Middle frontal gyrus (tissue), 1 donor: Measurements from ENCODE around the gene GATA2.

ENCODE experiments used
- DNase-seq: peaks from one replicate; pipeline ENCODE4 v3.0.0-alpha.2; 2015; ENCODE audit warnings: low spot score; ENCODE audit errors: extremely low spot score

The GATA2 gene

GRCh38 chr3:128502712-128503111, 9.7 kb upstream of the GATA2 start:
- DNase-seq = no peak

GRCh38 chr3:128501431-128501830, 8.4 kb upstream of the GATA2 start:
- DNase-seq = no peak

DNA sequence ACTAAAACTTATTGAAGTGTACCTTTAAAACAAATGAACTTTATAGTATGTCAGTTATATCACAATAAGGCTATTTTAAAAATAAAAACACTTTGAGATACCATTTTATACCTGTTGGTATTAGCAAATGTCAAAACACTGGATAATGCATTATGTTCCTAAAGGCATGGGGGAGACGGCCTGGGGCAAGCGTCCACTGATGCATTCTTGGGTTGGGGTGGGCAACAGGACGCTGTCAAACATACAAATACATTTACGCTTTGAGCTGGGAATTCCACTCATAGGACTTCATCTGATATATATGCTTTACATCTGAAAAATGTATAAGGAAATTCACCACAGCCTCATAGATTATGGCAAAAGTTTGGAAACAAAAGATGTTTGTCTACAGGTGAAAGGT, 7.6 kb upstream of the GATA2 start:
- no peak for DNase-seq

DNA sequence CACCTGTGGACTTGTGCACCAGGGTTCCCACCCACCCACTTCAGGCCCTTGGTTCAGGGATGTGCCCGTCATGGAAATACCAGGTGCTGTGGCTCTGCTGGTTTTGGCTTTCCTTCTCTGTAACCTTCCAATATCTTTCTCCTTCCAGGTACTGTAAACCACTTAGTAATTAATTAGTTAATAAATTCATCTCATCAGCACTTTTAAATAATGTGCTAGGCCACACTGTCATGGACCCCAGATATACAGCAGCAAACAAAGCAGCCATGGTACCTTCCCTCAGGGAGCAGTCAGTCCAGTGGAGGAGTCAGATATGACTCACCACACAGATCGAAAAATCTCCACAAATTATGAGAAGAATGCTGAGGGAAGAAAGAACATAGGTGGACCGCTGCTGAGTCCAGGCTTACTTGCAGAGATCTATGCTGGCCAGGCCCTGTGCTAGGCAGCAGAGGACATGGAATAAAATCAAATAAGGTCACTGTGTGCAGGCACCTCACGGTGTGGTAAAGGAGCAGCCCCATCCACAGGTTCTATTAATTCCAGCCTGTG, 6.8 kb upstream of the GATA2 start:
- no peak for DNase-seq

- no peak for DNase-seq
These were observed 6.0 kb upstream of the GATA2 start for GRCh38 chr3:128498901-128499530.

GRCh38 chr3:128498127-128498626, 5.2 kb upstream of the GATA2 start:
- no peak for DNase-seq

GRCh38 chr3:128497305-128498126, 4.5 kb upstream of the GATA2 start:
- DNase-seq = peak; percentile 46

DNA sequence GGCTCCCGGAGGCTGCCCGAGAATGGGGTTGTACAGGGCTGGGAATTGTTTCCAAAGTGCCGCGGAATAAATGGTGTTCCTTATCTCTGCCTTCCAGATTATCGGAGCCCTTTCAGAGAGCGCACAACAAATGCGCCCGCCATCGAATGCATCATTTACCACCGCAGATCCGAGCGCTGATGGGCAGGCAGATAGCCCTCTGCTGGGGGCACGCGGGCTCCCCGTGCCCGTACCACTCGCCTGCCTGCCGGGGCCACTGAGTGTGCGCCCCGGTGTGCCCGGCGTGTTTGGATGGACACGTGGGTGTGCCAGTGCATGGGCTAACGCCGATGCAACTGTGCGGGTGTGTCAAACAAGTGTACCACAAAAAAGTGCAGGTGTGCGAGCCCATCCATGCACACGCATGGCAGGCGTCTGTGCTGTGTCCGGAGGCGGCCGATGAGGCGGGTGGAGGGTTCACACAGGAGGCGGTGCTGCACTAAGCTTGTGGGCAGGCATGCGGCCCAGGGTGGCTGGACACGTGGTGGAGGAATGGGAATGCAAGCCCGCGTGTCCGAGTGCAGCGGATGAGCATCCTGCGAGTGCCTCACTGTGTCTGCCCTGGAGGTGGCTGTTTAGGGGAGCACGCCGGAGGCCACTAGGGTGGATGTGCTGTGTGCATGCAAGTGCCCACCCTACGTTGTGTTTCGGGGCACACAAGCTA, 3.8 kb upstream of the GATA2 start:
- no peak for DNase-seq

DNA sequence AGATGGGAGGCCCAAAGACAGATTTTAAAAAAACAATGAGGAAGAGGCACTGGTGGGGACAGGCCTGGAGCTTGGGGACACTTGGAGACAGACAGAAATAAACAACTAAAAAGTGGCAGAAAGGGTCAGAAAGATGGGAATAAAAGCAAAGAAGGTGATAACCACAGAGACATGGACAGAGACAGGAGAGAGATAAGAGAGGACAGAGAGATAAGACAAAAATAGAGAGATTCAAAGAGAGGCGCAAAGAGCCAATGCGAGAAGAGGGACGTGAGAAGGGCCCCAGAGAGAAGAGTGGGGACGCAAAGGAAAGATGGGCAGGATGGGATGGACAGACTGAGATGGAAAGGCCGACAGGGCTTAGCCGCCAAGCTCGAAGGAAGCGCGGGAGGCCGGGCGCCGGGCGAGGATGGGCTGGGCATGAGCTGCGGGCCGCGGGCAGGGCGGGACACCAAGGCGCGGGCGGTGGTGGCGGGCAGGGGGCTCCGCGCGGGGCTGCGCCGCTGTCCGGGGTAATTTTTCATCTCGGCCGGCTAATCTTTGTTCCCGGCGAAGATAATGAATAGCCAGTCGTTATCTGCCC, 3.1 kb upstream of the GATA2 start:
- no peak for DNase-seq

DNA sequence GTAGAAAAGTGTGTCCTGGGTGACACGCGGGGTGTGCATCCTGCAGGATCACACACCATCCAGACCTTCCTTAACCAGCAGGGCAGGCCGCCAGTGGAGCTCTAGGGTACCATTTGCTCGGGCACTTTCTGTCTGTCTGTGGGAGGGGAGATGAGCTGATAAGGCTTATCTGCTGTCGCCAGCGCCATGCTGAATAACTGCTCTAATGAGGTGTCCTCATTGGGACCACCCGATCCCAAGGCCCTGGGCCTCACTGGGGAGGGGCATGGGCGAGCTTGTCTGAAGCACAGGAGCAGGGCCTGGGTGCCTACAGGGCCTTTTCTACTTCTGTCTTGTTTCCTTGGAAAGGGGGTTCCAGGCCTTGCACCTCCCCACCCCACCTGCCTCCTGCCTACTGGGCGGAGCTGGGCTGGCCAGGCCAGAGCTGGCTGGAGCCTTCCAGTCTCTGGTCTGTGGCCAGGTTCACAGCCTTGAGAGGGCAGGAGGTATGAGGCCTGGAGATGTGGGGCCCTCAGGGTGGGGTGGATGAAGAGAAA, 2.5 kb upstream of the GATA2 start:
- DNase-seq = no peak

DNA sequence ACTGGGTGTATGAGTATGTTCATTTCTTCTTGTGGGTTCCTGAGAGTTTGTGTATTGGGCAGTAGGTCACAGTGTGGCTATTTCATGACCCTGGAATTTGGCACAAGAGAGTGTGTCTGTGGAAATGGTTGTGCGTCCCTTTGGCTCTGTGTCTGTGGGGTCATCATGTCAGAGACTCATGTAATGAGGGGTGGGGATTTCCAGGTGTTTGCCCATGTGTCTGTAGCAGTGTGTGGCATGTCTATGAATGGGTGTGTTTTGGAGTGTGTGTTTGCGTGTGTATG, 1.3 kb upstream of the GATA2 start:
- no peak for DNase-seq

- no peak for DNase-seq
These were observed 767 bp upstream of the GATA2 start for GRCh38 chr3:128493570-128494366.

GRCh38 chr3:128491941-128492670, 895 bp downstream of the GATA2 start:
- no peak for DNase-seq

GRCh38 chr3:128491691-128491940, 1.4 kb downstream of the GATA2 start:
- DNase-seq = no peak

- DNase-seq = no peak
These were observed 1.9 kb downstream of the GATA2 start for GRCh38 chr3:128490915-128491690.

DNA sequence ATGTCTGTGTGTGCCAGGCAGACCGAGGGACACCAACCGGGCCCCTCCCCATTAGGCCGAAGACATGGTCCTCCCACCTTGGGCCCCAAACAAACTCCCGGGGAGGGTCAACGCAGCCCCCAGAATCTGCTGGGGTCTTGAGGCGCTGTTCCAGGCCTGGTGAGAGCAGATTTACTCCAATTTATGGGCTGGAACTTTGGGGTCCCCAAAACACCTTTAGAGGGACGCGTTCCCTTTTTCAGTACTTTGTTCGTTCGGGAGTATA, 2.4 kb downstream of the GATA2 start:
- no peak for DNase-seq

DNA sequence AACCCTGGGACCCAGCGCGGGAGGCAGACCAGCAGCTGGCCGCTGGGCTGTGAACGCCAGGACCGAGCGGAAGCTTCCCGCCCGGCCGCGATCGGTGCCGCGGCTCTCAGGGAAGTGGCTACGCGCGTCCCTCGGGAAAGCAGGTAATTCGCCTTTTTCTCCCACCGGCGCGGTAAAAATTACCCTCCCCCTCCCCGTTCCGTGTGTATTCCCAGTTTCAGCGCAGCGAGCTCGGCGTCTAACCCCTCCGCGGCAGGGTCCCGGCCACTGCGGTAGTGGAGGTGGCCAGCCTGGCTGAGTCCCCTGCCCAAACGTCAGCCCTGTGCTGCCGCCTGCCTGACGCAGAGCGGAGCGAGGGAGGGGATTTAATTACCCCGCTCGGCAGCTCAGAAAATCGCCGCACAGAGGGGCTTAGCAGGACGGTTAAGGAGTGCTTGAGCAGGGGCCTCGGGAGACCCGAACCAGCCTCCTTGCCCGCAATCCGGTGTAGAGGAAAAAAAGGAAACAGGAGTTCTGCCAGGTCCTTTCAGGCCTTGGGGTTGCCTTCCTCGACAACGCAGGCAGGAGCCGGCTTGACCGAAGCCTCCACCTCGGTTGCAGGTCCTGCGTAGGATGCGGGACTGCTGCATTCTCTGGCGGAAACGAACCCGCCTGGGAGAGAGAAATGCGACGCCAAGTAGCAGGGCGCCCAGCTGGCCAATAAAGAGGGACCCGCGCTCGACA, 2.9 kb downstream of the GATA2 start:
- no peak for DNase-seq

- no peak for DNase-seq
These were observed 3.4 kb downstream of the GATA2 start for GRCh38 chr3:128489674-128489926.

DNA sequence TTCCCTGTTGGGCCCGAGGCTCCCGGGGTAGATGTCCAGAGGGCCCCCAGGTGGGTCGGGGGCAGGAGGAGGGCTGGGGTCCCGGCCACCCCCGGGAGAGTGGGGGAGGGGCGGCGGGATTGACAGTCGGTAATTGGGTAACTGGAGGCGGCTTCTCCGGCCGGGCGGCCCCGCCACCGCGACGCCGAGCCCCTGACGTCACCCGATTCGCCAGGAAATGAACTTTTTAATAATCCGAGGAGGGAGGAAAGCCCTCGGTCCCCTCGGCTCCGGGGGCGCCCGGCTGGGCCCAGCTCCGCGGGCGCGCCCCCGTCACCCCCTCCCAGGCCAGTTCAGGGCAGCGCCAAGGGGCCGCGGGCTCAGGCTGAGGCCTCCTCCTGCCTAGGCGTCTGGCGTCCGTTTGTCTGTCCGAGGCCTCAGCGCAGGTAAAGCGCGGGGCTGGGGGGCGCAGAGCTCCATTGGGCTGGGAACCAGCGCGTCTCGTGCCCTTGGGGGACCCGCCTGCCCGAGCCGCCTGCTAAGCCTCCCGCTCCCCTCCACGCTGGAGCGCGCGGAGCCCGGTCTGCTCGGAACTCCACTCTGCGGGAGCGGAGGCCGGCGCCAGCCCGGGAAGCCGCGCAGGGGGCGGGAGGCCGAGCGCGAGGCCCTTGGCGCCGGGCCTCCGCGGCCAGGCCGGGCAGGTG, 3.9 kb downstream of the GATA2 start:
- no peak for DNase-seq
